ENCODE data around the gene NBAS. TPM values are rescaled to one million over a fixed set of nuclear protein-coding genes. Genes with fewer than 3 reads are reported as not detected.

The NBAS gene
- total and polyA plus RNA-seq, 10 of the 15 experiments (the other 5 are each of a cell fraction or from before 2014, with no cell fraction given): 4.3 to 32.7 (median 20.8) TPM

DNA sequence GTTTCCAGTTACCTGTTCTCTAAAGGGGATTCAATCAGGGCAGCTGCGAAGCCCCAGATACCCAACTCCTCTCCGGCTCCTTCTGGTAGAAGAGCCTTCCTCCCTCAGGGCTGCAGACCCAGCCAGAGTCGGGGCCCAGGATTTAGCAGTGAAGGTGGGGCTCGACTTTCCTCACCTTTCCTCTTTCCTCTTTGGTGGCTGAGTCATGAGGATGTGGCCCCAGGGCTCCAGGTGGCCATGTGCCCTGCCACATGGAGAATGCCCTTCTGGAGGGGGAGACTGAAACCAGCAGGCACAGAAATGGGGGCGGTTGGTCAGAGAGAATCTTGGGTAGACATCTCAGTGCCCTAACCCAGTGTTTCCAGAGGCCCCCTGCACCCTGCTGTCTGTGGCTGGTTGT is 402.6 kb downstream of the NBAS start:
- ChIA-PET CTCF (no interaction called here), RAD21 (ENCODE audit: unreplicated experiment) (no interaction called here), SMC1A (ENCODE audit: uncharacterized antibody, unreplicated experiment) (interaction anchor here (0.6 kb wide), 1 partner anchor 263 kb away, joined by 3 read pairs; no protein-coding TSS in a partner anchor), POLR2A (no interaction called here)
- H3K27ac ChIP-seq (ENCODE audit: control insufficient read depth, insufficient read depth): no peak overlapping the region
- intact Hi-C loops (cut with micrococcal nuclease; ENCODE audit: unreplicated experiment) (loop anchor here (10.0 kb wide), 1 partner anchor 416 kb away; no protein-coding TSS in a partner anchor), in situ Hi-C loops (cut with MboI) (no loop called here)
- H3K79me2 ChIP-seq (ENCODE audit: control insufficient read depth, insufficient read depth, low read length): no peaks in the 10 kb centered on the region
- no peak overlapping the region for H2AFZ ChIP-seq (ENCODE audit: control insufficient read depth, low read depth, low read length)
- ATAC-seq: no peak
- H3K36me3 ChIP-seq (ENCODE audit: control insufficient read depth in 2 of 2, insufficient read depth in 2 of 2, low read length in 1 of 2): no peaks in the 10 kb centered on the region
- H3K9ac ChIP-seq (ENCODE audit: control insufficient read depth, insufficient read depth, low read length): no peak overlapping the region
- 55% methylated on average over 5 of the region's 5 CpGs for WGBS (ENCODE audit: insufficient coverage, insufficient replicate concordance, low lambda C conversion rate, missing lambda C conversion rate)
- H3K9me3 ChIP-seq (replicated peaks; ENCODE audit: control insufficient read depth, insufficient read depth, low read length): no peaks in the 10 kb centered on the region
- BruUV-seq (replicated peaks): no TSS peak
- DNase-seq (ENCODE audit: low read depth, low spot score): no peak
- no peaks in the 10 kb centered on the region for H3K27me3 ChIP-seq (replicated peaks in 1 of 2; ENCODE audit: control insufficient read depth in 2 of 2, insufficient read depth in 2 of 2, low read length in 1 of 2)
- FAIRE-seq: no peak
- no peaks in the 10 kb centered on the region for H3K4me1 ChIP-seq (ENCODE audit: control insufficient read depth, insufficient read depth, low read length)
- H4K20me1 ChIP-seq (ENCODE audit: control insufficient read depth, insufficient read depth): no peaks in the 10 kb centered on the region; the same call in 1 of the 2 replicates
- no peak overlapping the region for H3K4me3 ChIP-seq
- no peak overlapping the region for H3K4me2 ChIP-seq (ENCODE audit: control insufficient read depth, insufficient read depth)
- TF ChIP-seq, protein P1, sequence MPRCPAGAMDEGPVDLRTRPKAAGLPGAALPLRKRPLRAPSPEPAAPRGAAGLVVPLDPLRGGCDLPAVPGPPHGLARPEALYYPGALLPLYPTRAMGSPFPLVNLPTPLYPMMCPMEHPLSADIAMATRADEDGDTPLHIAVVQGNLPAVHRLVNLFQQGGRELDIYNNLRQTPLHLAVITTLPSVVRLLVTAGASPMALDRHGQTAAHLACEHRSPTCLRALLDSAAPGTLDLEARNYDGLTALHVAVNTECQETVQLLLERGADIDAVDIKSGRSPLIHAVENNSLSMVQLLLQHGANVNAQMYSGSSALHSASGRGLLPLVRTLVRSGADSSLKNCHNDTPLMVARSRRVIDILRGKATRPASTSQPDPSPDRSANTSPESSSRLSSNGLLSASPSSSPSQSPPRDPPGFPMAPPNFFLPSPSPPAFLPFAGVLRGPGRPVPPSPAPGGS (IDR thresholded peaks at IDR 0.05; ENCODE audit: borderline replicate concordance, insufficient read depth, low read depth, low read length, poor library complexity, severe bottlenecking): no peak
- TF ChIP-seq GABPA (IDR thresholded peaks at IDR 0.05; ENCODE audit: low read depth) (no peak), ZNF592 (IDR thresholded peaks at IDR 0.05) (no peak), SUPT20H (IDR thresholded peaks at IDR 0.05; ENCODE audit: borderline replicate concordance, control insufficient read depth, low read depth, low read length) (no peak), SKIL (IDR thresholded peaks at IDR 0.05; ENCODE audit: low read depth, poor library complexity, severe bottlenecking) (no peak), RUNX3 (IDR thresholded peaks at IDR 0.05; ENCODE audit: low read length) (no peak), SIX5 (IDR thresholded peaks at IDR 0.05; ENCODE audit: low read depth, low read length, severe bottlenecking) (no peak), ETV6 (conservative IDR thresholded peaks at IDR 0.05 in 1 of 2, IDR thresholded peaks at IDR 0.05 in 1 of 2; ENCODE audit: borderline replicate concordance in 1 of 2, low read depth in 1 of 2) (no peak), MYB (IDR thresholded peaks at IDR 0.05; ENCODE audit: borderline replicate concordance, low read depth, low read length) (no peak), POU2F2 (IDR thresholded peaks at IDR 0.05; ENCODE audit: borderline replicate concordance, low read depth, low read length) (no peak), DPF2 (IDR thresholded peaks at IDR 0.05) (no peak)
- TF ChIP-seq, protein P2, sequence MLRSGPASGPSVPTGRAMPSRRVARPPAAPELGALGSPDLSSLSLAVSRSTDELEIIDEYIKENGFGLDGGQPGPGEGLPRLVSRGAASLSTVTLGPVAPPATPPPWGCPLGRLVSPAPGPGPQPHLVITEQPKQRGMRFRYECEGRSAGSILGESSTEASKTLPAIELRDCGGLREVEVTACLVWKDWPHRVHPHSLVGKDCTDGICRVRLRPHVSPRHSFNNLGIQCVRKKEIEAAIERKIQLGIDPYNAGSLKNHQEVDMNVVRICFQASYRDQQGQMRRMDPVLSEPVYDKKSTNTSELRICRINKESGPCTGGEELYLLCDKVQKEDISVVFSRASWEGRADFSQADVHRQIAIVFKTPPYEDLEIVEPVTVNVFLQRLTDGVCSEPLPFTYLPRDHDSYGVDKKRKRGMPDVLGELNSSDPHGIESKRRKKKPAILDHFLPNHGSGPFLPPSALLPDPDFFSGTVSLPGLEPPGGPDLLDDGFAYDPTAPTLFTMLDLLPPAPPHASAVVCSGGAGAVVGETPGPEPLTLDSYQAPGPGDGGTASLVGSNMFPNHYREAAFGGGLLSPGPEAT (IDR thresholded peaks at IDR 0.05; ENCODE audit: low read depth): no peak

All from GM12878 (cell line).